Measurements from ENCODE around the gene HOXB8.

Gene HOXB8

GRCh38 chr17:48609033-48609432 lies 6.1 kb downstream of the HOXB8 start:
- ChIA-PET POLR2A (interaction anchor here (0.9 to 2.9 kb wide), 9 partner anchors 8 to 105 kb away, joined by 3 to 23 read pairs (median 7); partner anchors contain the start of genes HOXB3 and HOXB9), CTCF (interaction anchor here (0.6 to 1.4 kb wide), 2 partner anchors 108 to 245 kb away, joined by 3 read pairs; no protein-coding TSS in a partner anchor)
- TF ChIP-seq SUZ12 (IDR thresholded peaks at IDR 0.05) (no peak), FOXK2 (IDR thresholded peaks at IDR 0.05) (no peak), TARDBP (IDR thresholded peaks at IDR 0.05) (no peak), CTBP1 (IDR thresholded peaks at IDR 0.05; ENCODE audit: borderline replicate concordance) (no peak)
- DNase-seq (ENCODE audit: extremely low spot score), result no peak

DNA sequence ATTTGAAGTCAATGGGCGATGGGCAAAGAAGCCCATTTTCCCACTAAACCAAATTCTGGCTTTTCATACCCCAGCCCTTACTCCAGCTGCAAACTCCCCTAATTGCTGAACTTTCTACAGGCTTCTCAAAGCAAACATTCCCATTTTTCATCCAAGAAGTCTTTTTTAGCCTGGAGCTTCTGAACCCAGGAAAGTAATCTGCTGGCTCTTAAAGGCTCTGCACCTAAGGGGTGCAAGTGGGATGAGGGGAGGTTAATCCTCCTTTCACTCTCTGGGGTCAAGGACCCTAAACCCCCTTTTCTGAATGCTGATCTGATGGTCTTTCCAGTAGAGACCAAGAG lies 6.6 kb downstream of the HOXB8 start:
- TF ChIP-seq, protein P1, sequence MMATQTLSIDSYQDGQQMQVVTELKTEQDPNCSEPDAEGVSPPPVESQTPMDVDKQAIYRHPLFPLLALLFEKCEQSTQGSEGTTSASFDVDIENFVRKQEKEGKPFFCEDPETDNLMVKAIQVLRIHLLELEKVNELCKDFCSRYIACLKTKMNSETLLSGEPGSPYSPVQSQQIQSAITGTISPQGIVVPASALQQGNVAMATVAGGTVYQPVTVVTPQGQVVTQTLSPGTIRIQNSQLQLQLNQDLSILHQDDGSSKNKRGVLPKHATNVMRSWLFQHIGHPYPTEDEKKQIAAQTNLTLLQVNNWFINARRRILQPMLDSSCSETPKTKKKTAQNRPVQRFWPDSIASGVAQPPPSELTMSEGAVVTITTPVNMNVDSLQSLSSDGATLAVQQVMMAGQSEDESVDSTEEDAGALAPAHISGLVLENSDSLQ (IDR thresholded peaks at IDR 0.05), result no peak
- TF ChIP-seq FOXA1 (IDR thresholded peaks at IDR 0.05), result no peak
- TF ChIP-seq SP1 (IDR thresholded peaks at IDR 0.05), result no peak
- TF ChIP-seq HDGF (IDR thresholded peaks at IDR 0.05; ENCODE audit: borderline replicate concordance), result no peak
- no peak for TF ChIP-seq FOXM1 (IDR thresholded peaks at IDR 0.05; ENCODE audit: borderline replicate concordance)
- TF ChIP-seq CTBP1 (IDR thresholded peaks at IDR 0.05; ENCODE audit: borderline replicate concordance), result no peak
- TF ChIP-seq ARNT (IDR thresholded peaks at IDR 0.05), result no peak
- no peak for TF ChIP-seq TARDBP (IDR thresholded peaks at IDR 0.05)
- TF ChIP-seq ELF4 (IDR thresholded peaks at IDR 0.05), result no peak
- TF ChIP-seq LEF1 (IDR thresholded peaks at IDR 0.05; ENCODE audit: borderline replicate concordance), result no peak
- no peak for TF ChIP-seq ZNF384 (IDR thresholded peaks at IDR 0.05)
- ChIA-PET POLR2A (interaction anchor here (1.0 to 2.9 kb wide), 5 partner anchors 10 to 20 kb away, joined by 4 to 23 read pairs (median 7); partner anchors contain the start of genes HOXB3 and HOXB9), CTCF (interaction anchor here (0.8 to 1.4 kb wide), 2 partner anchors 10 to 107 kb away, joined by 3 to 4 read pairs; no protein-coding TSS in a partner anchor)
- no peak for DNase-seq (ENCODE audit: extremely low spot score)

GRCh38 chr17:48606892-48607614 lies 8.0 kb downstream of the HOXB8 start:
- TF ChIP-seq SP1 (IDR thresholded peaks at IDR 0.05) (no peak), SUZ12 (IDR thresholded peaks at IDR 0.05) (no peak), BHLHE40 (IDR thresholded peaks at IDR 0.05; ENCODE audit: borderline replicate concordance) (no peak), NFRKB (IDR thresholded peaks at IDR 0.05) (no peak), L3MBTL2 (conservative IDR thresholded peaks at IDR 0.05) (no peak), FOXK2 (IDR thresholded peaks at IDR 0.05) (no peak), HDGF (IDR thresholded peaks at IDR 0.05; ENCODE audit: borderline replicate concordance) (no peak), ELF4 (IDR thresholded peaks at IDR 0.05) (no peak), ZNF384 (IDR thresholded peaks at IDR 0.05) (no peak), TARDBP (IDR thresholded peaks at IDR 0.05) (no peak), CTBP1 (IDR thresholded peaks at IDR 0.05; ENCODE audit: borderline replicate concordance) (no peak), LEF1 (IDR thresholded peaks at IDR 0.05; ENCODE audit: borderline replicate concordance) (no peak), ARNT (IDR thresholded peaks at IDR 0.05) (no peak), FOXM1 (IDR thresholded peaks at IDR 0.05; ENCODE audit: borderline replicate concordance) (no peak)
- ChIA-PET POLR2A (no interaction called here), CTCF (interaction anchor here (0.6 to 0.8 kb wide), 2 partner anchors 30 to 517 kb away, joined by 3 to 4 read pairs; no protein-coding TSS in a partner anchor)
- no peak for DNase-seq (ENCODE audit: extremely low spot score)

DNA sequence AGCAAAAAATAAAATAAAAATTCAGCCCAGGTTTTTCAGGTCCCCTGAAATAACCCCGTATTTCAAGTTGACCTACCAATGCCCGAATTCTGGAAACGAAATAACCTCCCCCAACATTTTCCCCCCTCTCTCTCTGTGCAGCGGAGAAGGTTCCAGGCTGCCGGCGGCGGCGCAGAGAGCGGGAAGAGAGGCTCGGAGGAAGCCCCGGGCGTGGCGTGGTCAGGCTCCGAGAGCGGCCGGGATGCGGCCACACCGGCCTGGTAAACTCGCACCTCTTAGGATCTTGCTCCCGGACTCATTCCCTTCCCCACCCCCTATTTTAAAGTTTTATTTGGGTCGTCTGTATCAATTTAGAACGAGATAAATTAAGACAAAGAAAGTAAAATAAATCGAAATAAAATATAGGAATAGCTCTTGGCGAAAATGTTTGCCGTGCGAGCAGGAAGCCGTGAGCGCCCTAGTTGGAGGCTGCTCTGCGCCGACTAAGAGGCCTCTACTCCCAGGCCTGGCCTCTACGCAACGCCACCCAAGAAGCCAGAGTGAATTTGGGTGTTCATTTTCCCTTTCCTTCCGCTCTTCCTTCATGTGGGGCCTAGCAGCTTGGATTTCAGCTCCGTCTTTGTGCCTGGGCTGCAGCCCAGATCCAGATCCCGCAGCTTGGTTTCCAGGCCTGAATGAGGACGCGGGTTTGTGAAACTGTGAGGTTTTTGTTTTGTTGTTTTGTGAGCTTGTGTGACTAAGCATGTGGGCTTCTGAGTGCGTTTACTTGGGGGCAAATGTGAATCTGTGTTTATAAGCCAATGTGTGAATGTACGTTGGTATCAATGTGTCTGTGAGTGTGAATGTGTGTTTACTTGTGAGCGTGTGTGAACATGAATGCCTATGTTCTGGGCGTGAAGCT lies 8.9 kb downstream of the HOXB8 start:
- POLR2A ChIA-PET, result interaction anchor here (0.7 to 1.2 kb wide), 2 partner anchors 10 to 384 kb away, joined by 3 read pairs; no protein-coding TSS in a partner anchor
- no peak for DNase-seq (ENCODE audit: extremely low spot score)
- no peak for TF ChIP-seq SP1 (IDR thresholded peaks at IDR 0.05)
- no peak for TF ChIP-seq ARNT (IDR thresholded peaks at IDR 0.05)
- TF ChIP-seq LEF1 (IDR thresholded peaks at IDR 0.05; ENCODE audit: borderline replicate concordance), result no peak
- TF ChIP-seq, protein P1 (IDR thresholded peaks at IDR 0.05), result no peak
- CTCF ChIA-PET, result interaction anchor here (0.6 to 0.8 kb wide), 2 partner anchors 31 to 516 kb away, joined by 3 to 4 read pairs; no protein-coding TSS in a partner anchor

GRCh38 chr17:48605409-48605919 lies 9.6 kb downstream of the HOXB8 start:
- POLR2A ChIA-PET, result interaction anchor here (0.7 to 1.2 kb wide), 2 partner anchors 9 to 383 kb away, joined by 3 read pairs; no protein-coding TSS in a partner anchor
- CTCF ChIA-PET, result no interaction called here
- no peak for DNase-seq (ENCODE audit: extremely low spot score)
- TF ChIP-seq SP1 (IDR thresholded peaks at IDR 0.05), result no peak
- peak; percentile 79 for TF ChIP-seq L3MBTL2 (conservative IDR thresholded peaks at IDR 0.05)
- no peak for TF ChIP-seq FOXK2 (IDR thresholded peaks at IDR 0.05)

DNA sequence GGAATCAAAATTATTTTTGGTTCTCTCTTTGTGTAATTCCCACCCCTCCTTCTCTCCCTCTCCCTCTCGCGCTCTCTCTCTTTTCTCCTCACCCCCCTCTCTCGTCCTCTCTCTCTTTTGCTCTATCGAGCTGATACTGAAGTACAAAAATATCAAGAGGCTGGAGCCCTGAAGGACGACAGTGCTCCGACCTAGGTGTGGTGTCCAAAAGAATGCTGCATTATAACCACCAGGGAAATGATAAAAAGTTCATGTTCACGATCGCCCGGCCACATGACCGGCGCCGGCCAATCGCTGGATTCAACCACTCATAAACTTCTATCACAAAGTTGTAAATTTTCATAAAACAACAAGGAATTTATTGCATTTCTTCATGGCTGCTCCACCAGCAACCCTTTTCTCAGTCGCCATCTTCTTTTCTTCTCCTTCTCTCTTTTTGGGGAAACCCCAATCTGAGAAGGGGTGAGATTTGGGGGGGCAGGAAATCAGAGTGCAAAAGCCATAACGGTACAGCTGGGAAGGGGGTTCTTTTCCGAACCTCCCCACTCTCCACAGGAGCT lies 10.2 kb downstream of the HOXB8 start, which contains the start of gene HOXB6:
Gene HOXB6 (minus strand): TSS at position 217 of the 560 bp plus-strand sequence. CDS start 6,836 bp downstream, outside the sequence.
- CTCF ChIA-PET, result interaction anchor here (1.0 kb wide), 1 partner anchor 310 kb away, joined by 3 read pairs; no protein-coding TSS in a partner anchor
- DNase-seq (ENCODE audit: extremely low spot score), result no peak
- TF ChIP-seq, protein P1 (IDR thresholded peaks at IDR 0.05), result peak; percentile 53; the same call in 1 of the 2 replicates
- TF ChIP-seq CTBP1 (IDR thresholded peaks at IDR 0.05; ENCODE audit: borderline replicate concordance) (peak; percentile 67; the same call in 1 of the 2 replicates), FOXM1 (IDR thresholded peaks at IDR 0.05; ENCODE audit: borderline replicate concordance) (peak; percentile 83; the same call in 1 of the 2 replicates), FOXK2 (IDR thresholded peaks at IDR 0.05) (no peak), ZNF384 (IDR thresholded peaks at IDR 0.05) (no peak), ELF4 (IDR thresholded peaks at IDR 0.05) (peak; percentile 70; the same call in 1 of the 2 replicates), TARDBP (IDR thresholded peaks at IDR 0.05) (no peak), NFRKB (IDR thresholded peaks at IDR 0.05) (peak; percentile 87)
- POLR2A ChIA-PET, result interaction anchor here (1.2 kb wide), 1 partner anchor 9 kb away, joined by 3 read pairs; no protein-coding TSS in a partner anchor
